GM19452 (cell line): ENCODE measurements around the gene ARID1A.
"Not testable (repeated sequence)": the region's sequence is repeated elsewhere in the genome, so short reads cannot be mapped to it uniquely, and the experiment has no call there.

Experiments
- ATAC-seq: cut with Tn5 transposase; IDR thresholded peaks from one replicate; pipeline ENCODE4 v1.9.1; 2021; ENCODE audit not compliant: unreplicated experiment

ARID1A gene

GRCh38 chr1:26787381-26787705, 91.5 kb downstream of the ARID1A start:
- peak; percentile 40 for ATAC-seq

- peak; percentile 53 for ATAC-seq
Observed at GRCh38 chr1:26787706-26788514, 92.1 kb downstream of the ARID1A start, which contains the start of gene PIGV. TSS of gene PIGV (plus strand) at chr1:26787950. CDS start at chr1:26790816, 2,866 bp downstream.

GRCh38 chr1:26788515-26788785, 92.6 kb downstream of the ARID1A start:
- no peak for ATAC-seq

- ATAC-seq: no peak
Observed at GRCh38 chr1:26788836-26789611, 93.2 kb downstream of the ARID1A start.

GRCh38 chr1:26789612-26789865, 93.7 kb downstream of the ARID1A start:
- no peak for ATAC-seq

- no peak for ATAC-seq
Observed at GRCh38 chr1:26789931-26790330, 94.1 kb downstream of the ARID1A start.

- ATAC-seq: no peak
Observed at GRCh38 chr1:26790551-26790953, 94.7 kb downstream of the ARID1A start.

- no peak for ATAC-seq
Observed at GRCh38 chr1:26791148-26791547, 95.3 kb downstream of the ARID1A start.

GRCh38 chr1:26791626-26792025, 95.8 kb downstream of the ARID1A start:
- no peak for ATAC-seq

GRCh38 chr1:26792924-26793323, 97.1 kb downstream of the ARID1A start:
- no peak for ATAC-seq

- ATAC-seq: no peak
Observed at GRCh38 chr1:26794391-26794790, 98.6 kb downstream of the ARID1A start.

GRCh38 chr1:26797627-26798026, 101.8 kb downstream of the ARID1A start:
- no peak for ATAC-seq

GRCh38 chr1:26799479-26800142, 103.8 kb downstream of the ARID1A start:
- ATAC-seq: no peak

GRCh38 chr1:26803932-26804331, 108.1 kb downstream of the ARID1A start:
- ATAC-seq: not testable (repeated sequence)

- ATAC-seq: not testable (repeated sequence)
Observed at GRCh38 chr1:26810105-26810504, 114.3 kb downstream of the ARID1A start.

- no peak for ATAC-seq
Observed at GRCh38 chr1:26811057-26811456, 115.2 kb downstream of the ARID1A start.

GRCh38 chr1:26811708-26812107, 115.9 kb downstream of the ARID1A start:
- ATAC-seq: no peak

- ATAC-seq: no peak
Observed at GRCh38 chr1:26814377-26814776, 118.6 kb downstream of the ARID1A start.

GRCh38 chr1:26814893-26815292, 119.1 kb downstream of the ARID1A start:
- ATAC-seq: no peak

- peak; percentile 90 for ATAC-seq
Observed at GRCh38 chr1:26820784-26821269, 125.0 kb downstream of the ARID1A start.

GRCh38 chr1:26822737-26823395, 127.1 kb downstream of the ARID1A start:
- ATAC-seq: no peak

GRCh38 chr1:26824731-26825130, 128.9 kb downstream of the ARID1A start:
- ATAC-seq: no peak
